Trophoblast cell (in vitro differentiated cells and primary cell): ENCODE results near the gene NUFIP1. TPM values are rescaled to one million over a fixed set of nuclear protein-coding genes. Genes with fewer than 3 reads are reported as not detected.

Experiments
- DNase-seq, 2 donors: peaks; one replicate each; pipeline ENCODE4 v3.0.0-alpha.2; 2016
- H2AFZ ChIP-seq: 2 replicates; pipeline ENCODE4 v1.6.1; 2013; ENCODE audit warnings: low read length, moderate library complexity, mild to moderate bottlenecking; ENCODE audit not compliant: insufficient read depth, poor library complexity
- H2AK5ac ChIP-seq: 2 replicates; pipeline ENCODE4 v1.6.1; 2013; ENCODE audit warnings: mild to moderate bottlenecking, low read length
- H2BK120ac ChIP-seq: 2 replicates; pipeline ENCODE4 v1.6.1; 2013; ENCODE audit warnings: low read length, mild to moderate bottlenecking, moderate library complexity; ENCODE audit not compliant: insufficient read depth, poor library complexity
- H2BK12ac ChIP-seq: 2 replicates; pipeline ENCODE4 v1.6.1; 2013; ENCODE audit warnings: mild to moderate bottlenecking, low read length, moderate library complexity
- H2BK5ac ChIP-seq: 2 replicates; pipeline ENCODE4 v1.6.1; 2013; ENCODE audit warnings: low read length, low read depth, moderate library complexity, mild to moderate bottlenecking; ENCODE audit not compliant: poor library complexity
- H3K14ac ChIP-seq: 2 replicates; pipeline ENCODE4 v1.6.1; 2013; ENCODE audit warnings: mild to moderate bottlenecking, low read length
- H3K18ac ChIP-seq: 2 replicates; pipeline ENCODE4 v1.6.1; 2013; ENCODE audit warnings: mild to moderate bottlenecking, low read length
- H3K23ac ChIP-seq: 2 replicates; pipeline ENCODE4 v1.6.1; 2013; ENCODE audit warnings: low read length
- H3K27ac ChIP-seq: 2 replicates; pipeline ENCODE4 v1.5.1; 2013; ENCODE audit warnings: low read depth, mild to moderate bottlenecking, inconsistent platforms, low read length, moderate library complexity
- H3K27me3 ChIP-seq: 2 replicates; pipeline ENCODE4 v1.6.1; 2013; ENCODE audit warnings: inconsistent platforms, mild to moderate bottlenecking, low read length, moderate library complexity; ENCODE audit not compliant: insufficient read depth
- H3K36me3 ChIP-seq, 2 experiments: 1 replicate in 1 of 2; 2 replicates in 1 of 2; pipeline ENCODE4 v1.6.1; 2013; ENCODE audit warnings: low read length in 2 of 2, mild to moderate bottlenecking in 2 of 2, moderate library complexity in 1 of 2; ENCODE audit not compliant: insufficient read depth in 2 of 2, control insufficient read depth in 1 of 2
- H3K4ac ChIP-seq: 2 replicates; pipeline ENCODE4 v1.6.1; 2013; ENCODE audit warnings: low read depth, mild to moderate bottlenecking, low read length, moderate library complexity
- H3K4me1 ChIP-seq, 2 experiments: 1 replicate in 1 of 2; 2 replicates in 1 of 2; pipeline ENCODE4 v1.6.1; 2013; ENCODE audit warnings: low read length in 2 of 2, mild to moderate bottlenecking in 2 of 2, moderate library complexity in 1 of 2; ENCODE audit not compliant: insufficient read depth in 2 of 2, control insufficient read depth in 1 of 2
- H3K4me2 ChIP-seq: 2 replicates; pipeline ENCODE4 v1.6.1; 2013; ENCODE audit warnings: inconsistent platforms, mild to moderate bottlenecking, low read length, moderate library complexity
- H3K4me3 ChIP-seq: 2 replicates; pipeline ENCODE4 v1.5.1; 2013; ENCODE audit warnings: mild to moderate bottlenecking, low read depth, low read length, inconsistent platforms
- H3K79me1 ChIP-seq: one replicate; pipeline ENCODE4 v1.6.1; 2013; ENCODE audit warnings: low read length
- H3K79me2 ChIP-seq: 2 replicates; pipeline ENCODE4 v1.6.1; 2013; ENCODE audit warnings: low read length, mild to moderate bottlenecking; ENCODE audit not compliant: control insufficient read depth, insufficient read depth, poor library complexity
- H3K9ac ChIP-seq: 2 replicates; pipeline ENCODE4 v1.6.1; 2013; ENCODE audit warnings: mild to moderate bottlenecking, low read length
- H3K9me3 ChIP-seq: 2 replicates; pipeline ENCODE4 v1.6.1; 2013; ENCODE audit warnings: low read depth, mild to moderate bottlenecking, control low read depth, inconsistent platforms, low read length; ENCODE audit not compliant: insufficient read depth
- H4K12ac ChIP-seq: 2 replicates; pipeline ENCODE4 v1.6.1; 2013; ENCODE audit warnings: low read depth, mild to moderate bottlenecking, low read length, moderate library complexity
- H4K8ac ChIP-seq: 2 replicates; pipeline ENCODE4 v1.6.1; 2013; ENCODE audit warnings: low read depth, mild to moderate bottlenecking, low read length, moderate library complexity
- H4K91ac ChIP-seq: one replicate; pipeline ENCODE4 v1.6.1; 2013; ENCODE audit warnings: low read depth, mild to moderate bottlenecking, low read length, moderate library complexity
- WGBS: extraction: QIAGEN DNeasy Blood & Tissue Kit; methylation state at CpG from one replicate; pipeline ENCODE4 v1.1.7; 2013; ENCODE audit warnings: missing lambda C conversion rate; ENCODE audit not compliant: insufficient read length, insufficient coverage; ENCODE audit errors: extremely low coverage; 5-methylcytosine and 5-hydroxymethylcytosine counted together
- polyA plus RNA-seq: library from polyadenylated mRNA; stranded (reverse); fragments of 200-250 nt; gene quantifications from 2 replicates; pipeline ENCODE4 v1.2.3, GENCODE V29; 2013

The NUFIP1 gene
- 7.3 and 7.7 TPM in 2 replicates for polyA plus RNA-seq

DNA sequence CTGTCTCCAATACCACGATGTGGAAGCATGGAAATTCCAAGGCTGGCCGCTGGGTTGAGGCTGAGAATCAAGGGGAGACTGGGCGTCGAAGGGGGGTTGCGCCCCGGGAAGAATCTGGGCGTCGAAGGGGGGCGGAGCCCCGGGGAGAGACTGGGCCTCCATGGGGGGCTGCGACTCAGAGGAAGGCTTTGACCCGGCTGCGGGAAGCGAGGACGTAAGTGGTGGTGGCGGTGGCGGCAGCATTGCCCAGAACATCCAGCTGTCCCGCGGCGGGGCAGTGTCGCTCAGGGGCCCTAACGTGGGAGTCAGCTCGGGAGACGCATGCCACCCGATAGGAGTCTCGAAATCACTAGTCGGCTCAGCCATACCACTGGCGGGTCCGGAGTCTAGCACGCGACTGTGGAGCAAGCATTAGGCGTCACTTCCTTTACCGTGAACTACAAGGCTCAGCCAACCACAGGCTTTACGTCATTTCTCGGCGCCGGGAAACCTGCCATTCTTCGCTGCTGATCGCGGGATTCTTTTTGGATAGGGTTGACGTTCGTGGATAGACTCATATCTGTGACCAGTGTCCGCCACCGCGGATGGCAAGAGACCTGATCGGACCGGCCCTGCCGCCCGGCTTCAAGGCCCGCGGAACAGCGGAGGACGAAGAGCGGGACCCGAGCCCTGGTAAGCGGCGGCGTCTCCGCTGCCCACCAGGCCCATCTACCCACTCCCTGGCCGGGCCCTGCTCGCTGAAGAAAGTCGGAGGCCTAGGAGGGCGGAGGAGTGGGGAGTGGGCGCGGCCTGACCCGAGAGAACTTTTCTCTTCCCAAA, at the start of gene NUFIP1, which contains the start of gene GPALPP1:
TSS of gene NUFIP1 (minus strand) at position 401 of the 819 bp plus-strand sequence. CDS start at position 366, 35 bp downstream.
TSS of gene GPALPP1 (plus strand) at position 468 of the 819 bp plus-strand sequence. CDS start at position 585, 117 bp downstream.
- H3K23ac ChIP-seq = no peak within 1 kb of the TSS
- peak; percentile 96 to 98 for DNase-seq
- no peaks in the 10 kb centered on the region for H3K27me3 ChIP-seq
- H2BK12ac ChIP-seq = no peak within 1 kb of the TSS
- H3K4me2 ChIP-seq = peak within 1 kb of the TSS; percentile 97
- H3K9me3 ChIP-seq = no peaks in the 10 kb centered on the region
- no CpG with 5 or more reads among the region's 66 CpGs for WGBS
- H2AK5ac ChIP-seq = no peak within 1 kb of the TSS
- H4K8ac ChIP-seq = peak within 1 kb of the TSS; percentile 98
- H2BK120ac ChIP-seq = peak within 1 kb of the TSS; percentile 26
- peaks cover 7 to 9% of the 10 kb centered on the region in 2 experiments for H3K4me1 ChIP-seq
- peak within 1 kb of the TSS; percentile 78 for H4K91ac ChIP-seq
- H3K36me3 ChIP-seq = peaks cover 3 to 5% of the 10 kb centered on the region in 2 experiments
- peak within 1 kb of the TSS; percentile 95 for H3K18ac ChIP-seq
- peak within 1 kb of the TSS; percentile 71 for H2BK5ac ChIP-seq
- peak within 1 kb of the TSS; percentile 100 for H3K4me3 ChIP-seq
- peak within 1 kb of the TSS; percentile 92 for H3K14ac ChIP-seq
- H3K79me1 ChIP-seq = peaks cover 2% of the 10 kb centered on the region
- no peak within 1 kb of the TSS for H3K27ac ChIP-seq
- peak within 1 kb of the TSS; percentile 93 for H2AFZ ChIP-seq
- peak within 1 kb of the TSS; percentile 95 for H4K12ac ChIP-seq
- peaks cover 8% of the 10 kb centered on the region for H3K79me2 ChIP-seq
- H3K4ac ChIP-seq = peak within 1 kb of the TSS; percentile 88
- H3K9ac ChIP-seq = peak within 1 kb of the TSS; percentile 99

DNA sequence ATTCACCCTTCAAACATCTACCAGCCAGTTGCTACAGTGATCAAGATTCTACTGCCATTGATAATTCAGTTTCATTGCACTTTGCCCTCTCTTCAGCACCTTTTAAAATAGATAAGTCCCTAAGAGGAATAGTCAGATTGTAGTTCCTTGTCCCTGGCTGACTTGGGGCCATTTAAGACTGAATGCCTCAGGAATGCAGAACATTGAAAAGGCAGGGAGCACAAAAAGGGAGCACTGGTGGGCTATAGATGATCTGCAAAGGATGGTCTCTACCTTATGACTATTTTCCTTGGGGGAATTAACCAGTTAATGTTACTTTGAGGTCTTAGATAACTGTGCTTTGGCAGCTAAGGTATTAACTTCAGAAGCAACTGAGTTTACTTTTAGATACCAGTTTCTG, 46.9 kb upstream of the NUFIP1 start:
- Histone ChIP-seq H2AFZ (no peak overlapping the region), H4K91ac (no peak overlapping the region), H3K4me3 (no peak overlapping the region), H3K79me1 (no peaks in the 10 kb centered on the region), H2AK5ac (no peak overlapping the region), H3K23ac (no peak overlapping the region), H3K4me2 (no peak overlapping the region), H3K4ac (no peak overlapping the region), H4K8ac (no peak overlapping the region), H3K27ac (no peak overlapping the region), H4K12ac (no peak overlapping the region), H3K79me2 (no peaks in the 10 kb centered on the region), H3K36me3 (peaks cover 2 to 4% of the 10 kb centered on the region in 2 experiments), H2BK5ac (no peak overlapping the region), H3K4me1 (no peaks in the 10 kb centered on the region), H3K14ac (no peak overlapping the region), H3K9ac (no peak overlapping the region), H2BK12ac (no peak overlapping the region), H3K18ac (no peak overlapping the region), H3K9me3 (no peaks in the 10 kb centered on the region), H2BK120ac (no peak overlapping the region), H3K27me3 (no peaks in the 10 kb centered on the region)
- DNase-seq = no peak

DNA sequence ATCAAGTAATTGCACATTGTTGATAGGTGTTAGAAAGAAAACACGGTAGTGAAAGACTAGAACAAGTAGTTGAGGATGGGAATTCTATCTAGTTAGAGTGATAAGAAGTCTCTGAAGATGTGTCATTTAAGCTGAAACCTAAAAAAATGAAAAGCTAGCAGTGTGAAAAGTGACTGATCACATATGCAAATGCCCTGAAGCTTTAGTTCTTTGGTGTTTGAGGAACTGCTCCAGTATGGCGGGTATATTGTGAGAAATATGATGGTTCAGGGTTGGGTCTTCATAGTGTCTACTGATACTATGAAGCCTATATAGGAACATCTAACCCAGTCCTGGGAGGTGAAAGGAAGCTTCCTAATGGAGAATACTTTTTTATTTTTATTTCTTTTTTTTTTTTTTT, 45.1 kb upstream of the NUFIP1 start:
- no peak for DNase-seq
- H2AFZ ChIP-seq = no peak overlapping the region
- no peak overlapping the region for H3K23ac ChIP-seq
- H3K4ac ChIP-seq = no peak overlapping the region
- no peaks in the 10 kb centered on the region for H3K4me1 ChIP-seq
- no peak overlapping the region for H2AK5ac ChIP-seq
- no peak overlapping the region for H2BK120ac ChIP-seq
- peaks cover 2 to 4% of the 10 kb centered on the region in 2 experiments for H3K36me3 ChIP-seq
- no peak overlapping the region for H4K8ac ChIP-seq
- H3K14ac ChIP-seq = no peak overlapping the region
- H3K9me3 ChIP-seq = no peaks in the 10 kb centered on the region
- H4K12ac ChIP-seq = no peak overlapping the region
- H3K18ac ChIP-seq = no peak overlapping the region
- H3K4me3 ChIP-seq = no peak overlapping the region
- H3K27ac ChIP-seq = no peak overlapping the region
- H3K27me3 ChIP-seq = no peaks in the 10 kb centered on the region
- no peaks in the 10 kb centered on the region for H3K79me1 ChIP-seq
- no CpG with 5 or more reads among the region's 2 CpGs for WGBS
- no peak overlapping the region for H4K91ac ChIP-seq
- no peaks in the 10 kb centered on the region for H3K79me2 ChIP-seq
- no peak overlapping the region for H2BK5ac ChIP-seq
- no peak overlapping the region for H3K9ac ChIP-seq
- H2BK12ac ChIP-seq = no peak overlapping the region
- H3K4me2 ChIP-seq = no peak overlapping the region

DNA sequence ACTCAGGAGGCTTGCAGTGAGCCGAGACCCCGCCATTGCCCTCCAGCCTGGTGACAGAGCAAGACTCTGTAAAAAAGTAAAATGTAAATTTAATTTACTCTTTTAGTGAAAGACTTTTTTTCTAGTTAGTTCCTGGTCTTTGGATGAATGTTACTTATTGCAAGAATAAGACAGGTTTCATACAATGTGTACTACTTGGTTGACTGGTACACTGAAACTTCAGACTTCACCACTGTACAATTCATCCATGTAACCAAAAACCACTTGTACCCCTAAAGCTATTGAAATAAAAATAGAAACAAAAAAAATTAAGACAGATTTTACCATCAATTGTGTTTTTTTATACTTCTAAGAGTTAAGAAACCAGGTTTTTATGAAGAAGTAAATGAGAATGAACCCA, 35.6 kb upstream of the NUFIP1 start:
- WGBS = no CpG with 5 or more reads among the region's 2 CpGs
- Histone ChIP-seq H3K23ac (no peak overlapping the region), H2BK120ac (no peak overlapping the region), H3K9me3 (no peaks in the 10 kb centered on the region), H3K4me3 (no peak overlapping the region), H2BK5ac (no peak overlapping the region), H3K79me2 (no peaks in the 10 kb centered on the region), H3K27me3 (no peaks in the 10 kb centered on the region), H3K18ac (no peak overlapping the region), H3K9ac (no peak overlapping the region), H3K79me1 (no peaks in the 10 kb centered on the region), H3K27ac (no peak overlapping the region), H4K8ac (no peak overlapping the region), H3K36me3 (peaks cover 3 to 11% of the 10 kb centered on the region in 2 experiments), H3K4ac (no peak overlapping the region), H3K4me2 (no peak overlapping the region), H2AFZ (no peak overlapping the region), H4K91ac (no peak overlapping the region), H2AK5ac (no peak overlapping the region), H3K4me1 (no peaks in the 10 kb centered on the region), H4K12ac (no peak overlapping the region), H3K14ac (no peak overlapping the region), H2BK12ac (no peak overlapping the region)
- no peak for DNase-seq
